PC-3 (cell line): Measurements from ENCODE around the gene TMEM221.

Source experiments
- CTCF ChIP-seq: fragments of 300-600 bp; sonication (generic); conservative IDR thresholded peaks from 2 replicates; pipeline ENCODE4 v1.5.1; 2017; ENCODE audit warnings: antibody characterized with exemption, low read depth, mild to moderate bottlenecking, low read length
- EZH2 ChIP-seq: fragments of 300-600 bp; sonication (generic); IDR thresholded peaks from one replicate; pipeline ENCODE4 v1.6.1; 2017; ENCODE audit warnings: antibody characterized with exemption, mild to moderate bottlenecking, low read length; ENCODE audit not compliant: unreplicated experiment
- EZH2phosphoT487 ChIP-seq: fragments of 300-600 bp; sonication (generic); IDR thresholded peaks from 2 replicates; pipeline ENCODE4 v1.6.1; 2018; ENCODE audit warnings: mild to moderate bottlenecking, antibody characterized with exemption, low read length, borderline replicate concordance

- TF ChIP-seq CTCF (no peak), EZH2 (no peak), EZH2phosphoT487 (no peak)
Observed at GRCh38 chr19:17401628-17402027, 46.8 kb downstream of the TMEM221 start.
